HG03575 (cell line): Measurements from ENCODE around the gene C1QTNF6.

Source experiments
- ATAC-seq: cut with Tn5 transposase; IDR thresholded peaks from one replicate; pipeline ENCODE4 v1.9.1; 2021; ENCODE audit not compliant: unreplicated experiment, insufficient number of reproducible peaks, low FRiP score; ENCODE audit errors: extremely low read depth

The C1QTNF6 gene

GRCh38 chr22:37135023-37135422 lies 53.0 kb downstream of the C1QTNF6 start:
- no peak for ATAC-seq

DNA sequence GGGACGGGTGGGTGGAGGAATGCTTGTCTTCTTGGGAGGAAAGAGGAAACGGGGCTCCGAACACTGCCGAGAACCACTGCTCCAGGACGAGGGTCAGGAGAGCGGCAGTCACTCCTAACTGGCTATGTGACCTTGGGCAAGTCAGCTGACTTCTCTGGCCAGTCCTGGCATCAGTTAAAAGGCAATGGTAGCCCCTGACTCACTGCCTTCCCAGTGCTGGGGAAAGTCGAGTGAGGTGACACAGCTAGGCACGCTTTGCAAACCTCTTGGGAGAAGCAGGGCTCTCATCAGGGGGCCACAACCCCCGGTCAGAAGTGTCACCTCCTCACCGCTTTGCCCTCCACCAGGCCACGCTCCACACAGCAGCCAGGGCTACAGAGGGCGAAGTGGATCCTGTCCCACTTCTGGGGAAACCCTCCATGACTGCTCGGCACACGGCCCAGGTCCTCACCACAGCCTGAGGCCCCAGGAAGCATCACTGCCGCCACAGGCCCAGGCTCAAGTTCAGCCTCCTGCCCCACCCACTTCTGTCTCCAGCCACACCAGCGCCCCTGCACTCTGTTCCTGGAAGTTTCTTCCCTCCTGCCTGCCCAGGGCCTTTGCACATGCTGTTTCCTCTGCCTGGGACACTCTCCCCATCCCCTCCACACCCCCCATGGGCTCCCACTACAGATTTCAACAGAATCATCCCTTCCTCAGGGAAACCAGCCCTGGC lies 54.6 kb downstream of the C1QTNF6 start:
- no peak for ATAC-seq

GRCh38 chr22:37132773-37133172 lies 55.3 kb downstream of the C1QTNF6 start:
- ATAC-seq, result no peak
